HepG2 (cell line): ENCODE data around the gene RREB1. TPM values are rescaled to one million over a fixed set of nuclear protein-coding genes. Genes with fewer than 3 reads are reported as not detected.

ENCODE experiments used
- AGO2 ChIP-seq: fragments of 200-400 bp; formaldehyde crosslinking; optimal IDR thresholded peaks from 2 replicates; pipeline ENCODE3; 2017; ENCODE audit warnings: mild to moderate bottlenecking, low read depth, low read length, moderate library complexity
- CEBPB ChIP-seq: IDR thresholded peaks from 2 replicates; pipeline ENCODE4 v1.6.1; 2011; ENCODE audit warnings: low read depth, low read length, improper control_type of control experiment, borderline replicate concordance
- EP300 ChIP-seq, 3 experiments: sonication (generic) in 1 of 3; formaldehyde crosslinking in 1 of 3; IDR thresholded peaks; 2 replicates each; pipeline versions ENCODE4 v1.5.1 to v1.6.1; 2011 to 2020; ENCODE audit warnings: low read depth in 2 of 3, low read length in 2 of 3, borderline replicate concordance in 1 of 3, improper control_type of control experiment in 1 of 3, mild to moderate bottlenecking in 1 of 3, missing genetic modification reagents in 1 of 3, moderate library complexity in 1 of 3
- KDM2A ChIP-seq: sonication (generic); formaldehyde crosslinking; IDR thresholded peaks from 2 replicates; pipeline ENCODE4 v1.4.0; 2020; ENCODE audit warnings: low read depth, missing genetic modification reagents, borderline replicate concordance
- MTA3 ChIP-seq: sonication (generic); formaldehyde crosslinking; IDR thresholded peaks from 2 replicates; pipeline ENCODE4 v1.4.0; 2020; ENCODE audit warnings: missing genetic modification reagents
- PHF8 ChIP-seq: sonication (generic); formaldehyde crosslinking; IDR thresholded peaks from 2 replicates; pipeline ENCODE4 v1.5.0; 2020; ENCODE audit warnings: missing genetic modification reagents
- POLR2AphosphoS2 ChIP-seq: IDR thresholded peaks from 2 replicates; pipeline ENCODE4 v1.6.1; 2011; ENCODE audit warnings: low read depth, low read length, improper control_type of control experiment
- SMAD1 ChIP-seq: sonication (generic); formaldehyde crosslinking; IDR thresholded peaks from 2 replicates; pipeline ENCODE4 v1.4.0; 2020; ENCODE audit warnings: missing genetic modification reagents, low read depth, mild to moderate bottlenecking, borderline replicate concordance
- ZBTB1 ChIP-seq: sonication (generic); formaldehyde crosslinking; IDR thresholded peaks from 2 replicates; pipeline ENCODE4 v1.4.0; 2020; ENCODE audit warnings: missing genetic modification reagents, borderline replicate concordance
- ZFP1 ChIP-seq: IDR thresholded peaks from 2 replicates; pipeline ENCODE4 v1.6.1; 2016
- ZFP36L2 ChIP-seq: sonication (generic); formaldehyde crosslinking; IDR thresholded peaks from 2 replicates; pipeline ENCODE4 v1.4.0; 2020; ENCODE audit warnings: missing genetic modification reagents
- ZKSCAN5 ChIP-seq: sonication (generic); formaldehyde crosslinking; IDR thresholded peaks from 2 replicates; pipeline ENCODE4 v1.5.1; 2020; ENCODE audit warnings: mild to moderate bottlenecking, missing genetic modification reagents
- ZNF138 ChIP-seq: sonication (generic); formaldehyde crosslinking; IDR thresholded peaks from 2 replicates; pipeline ENCODE4 v1.5.0; 2020; ENCODE audit warnings: mild to moderate bottlenecking, low read depth, missing genetic modification reagents
- ZNF20 ChIP-seq: sonication (generic); formaldehyde crosslinking; IDR thresholded peaks from 2 replicates; pipeline ENCODE4 v1.4.0; 2020; ENCODE audit warnings: mild to moderate bottlenecking, moderate library complexity, missing genetic modification reagents
- ZNF260 ChIP-seq: sonication (generic); formaldehyde crosslinking; IDR thresholded peaks from 2 replicates; pipeline ENCODE4 v1.4.0; 2020; ENCODE audit warnings: missing genetic modification reagents, low read depth, mild to moderate bottlenecking, borderline replicate concordance
- ZNF335 ChIP-seq: sonication (generic); formaldehyde crosslinking; IDR thresholded peaks from 2 replicates; pipeline ENCODE4 v1.4.0; 2020; ENCODE audit warnings: missing genetic modification reagents
- ZNF441 ChIP-seq: sonication (generic); formaldehyde crosslinking; IDR thresholded peaks from 2 replicates; pipeline ENCODE4 v1.7.0; 2021; ENCODE audit warnings: missing genetic modification reagents, borderline replicate concordance
- ZNF772 ChIP-seq: sonication (generic); formaldehyde crosslinking; IDR thresholded peaks from 2 replicates; pipeline ENCODE4 v1.5.0; 2020; ENCODE audit warnings: mild to moderate bottlenecking, missing genetic modification reagents
- ZNF781 ChIP-seq: sonication (generic); formaldehyde crosslinking; IDR thresholded peaks from 2 replicates; pipeline ENCODE4 v1.5.1; 2020; ENCODE audit warnings: borderline replicate concordance, mild to moderate bottlenecking, missing genetic modification reagents; ENCODE audit errors: not compliant biosample characterization
- polyA plus RNA-seq, 8 experiments: library from polyadenylated mRNA; depleted of rRNA in 3 of 8; stranded (reverse) in 7 of 8; unstranded in 1 of 8; fragments of >200 nt; fragmentation: Illumina TruSeq in 4 of 8; extraction: Trizol in 4 of 8; gene quantifications; 2 replicates each; pipeline versions ENCODE4 v1.2.1 to v1.2.3, GENCODE V29; 2011 to 2016; ENCODE audit warnings: low read depth in 4 of 8, missing spikeins in 1 of 8, mixed read lengths in 1 of 8; ENCODE audit not compliant: insufficient read depth in 1 of 8
- total RNA-seq, 5 experiments: library from RNA; depleted of rRNA; stranded (reverse); fragments of >200 nt; fragmentation: Illumina TruSeq; extraction: Trizol; gene quantifications; 2 replicates each; pipeline ENCODE4 v1.2.3, GENCODE V29; 2016; ENCODE audit warnings: low read depth in 1 of 5
- TF ChIP-seq, protein P1 (sequence below): sonication (generic); formaldehyde crosslinking; IDR thresholded peaks from 2 replicates; pipeline ENCODE4 v1.5.0; 2020; ENCODE audit warnings: mild to moderate bottlenecking, missing genetic modification reagents, borderline replicate concordance
- TF ChIP-seq, protein P2 (sequence below): fragments of 450-650 bp; IDR thresholded peaks from 2 replicates; pipeline ENCODE4 v1.6.1; 2017
- TF ChIP-seq, protein P3 (sequence below): sonication (generic); formaldehyde crosslinking; IDR thresholded peaks from 2 replicates; pipeline ENCODE4 v1.5.1; 2020; ENCODE audit warnings: missing genetic modification reagents, mild to moderate bottlenecking, borderline replicate concordance
- TF ChIP-seq, protein P4 (sequence below): sonication (generic); formaldehyde crosslinking; IDR thresholded peaks from 2 replicates; pipeline ENCODE4 v1.8.0; 2022; ENCODE audit warnings: low read depth, missing genetic modification reagents

Gene RREB1
- total and polyA plus RNA-seq, 2 of the 13 experiments (the other 11 are each of a cell fraction or from before 2014, with no cell fraction given), result 6.1 to 23.2 TPM

DNA sequence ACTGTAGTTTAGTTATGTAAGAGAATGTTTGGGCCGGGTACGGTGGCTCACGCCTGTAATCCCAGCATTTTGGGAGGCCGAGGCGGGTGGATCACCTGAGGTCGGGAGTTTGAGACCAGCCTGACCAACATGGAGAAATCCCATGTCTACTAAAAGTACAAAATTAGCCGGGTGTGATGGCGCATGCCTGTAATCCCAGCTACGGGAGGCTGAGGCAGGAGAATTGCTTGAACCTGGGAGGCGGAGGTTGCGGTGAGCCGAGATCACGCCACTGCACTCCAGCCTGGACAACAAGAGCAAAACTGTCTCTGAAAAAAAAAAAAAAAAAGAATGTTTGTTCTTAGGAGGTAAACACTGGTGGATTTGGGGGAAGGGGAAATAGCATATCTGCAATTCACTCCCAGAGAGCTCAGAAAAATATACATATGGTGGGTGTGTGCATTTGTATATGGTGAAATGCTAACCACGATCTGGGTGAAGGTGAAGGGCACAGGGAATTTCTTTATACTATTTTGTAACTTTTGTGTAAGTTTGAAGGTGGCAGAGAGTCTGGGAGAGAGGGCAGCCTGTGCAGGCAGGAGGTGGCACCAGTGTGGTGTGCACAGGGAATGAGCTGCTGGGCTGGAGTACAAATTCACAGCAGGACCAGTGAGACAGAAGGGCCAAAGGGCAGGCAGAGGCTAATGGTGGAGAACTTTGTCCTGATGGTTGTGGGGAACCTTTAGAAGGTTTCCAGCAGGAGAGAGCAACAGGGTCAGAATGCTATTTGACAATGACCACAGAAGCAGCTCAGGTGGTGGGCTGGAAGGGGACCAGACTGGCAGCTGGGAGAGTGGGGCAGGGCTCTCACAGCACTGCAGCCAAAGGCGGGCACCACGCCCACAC, 162.8 kb downstream of the RREB1 start (continued):
- TF ChIP-seq, protein P1, sequence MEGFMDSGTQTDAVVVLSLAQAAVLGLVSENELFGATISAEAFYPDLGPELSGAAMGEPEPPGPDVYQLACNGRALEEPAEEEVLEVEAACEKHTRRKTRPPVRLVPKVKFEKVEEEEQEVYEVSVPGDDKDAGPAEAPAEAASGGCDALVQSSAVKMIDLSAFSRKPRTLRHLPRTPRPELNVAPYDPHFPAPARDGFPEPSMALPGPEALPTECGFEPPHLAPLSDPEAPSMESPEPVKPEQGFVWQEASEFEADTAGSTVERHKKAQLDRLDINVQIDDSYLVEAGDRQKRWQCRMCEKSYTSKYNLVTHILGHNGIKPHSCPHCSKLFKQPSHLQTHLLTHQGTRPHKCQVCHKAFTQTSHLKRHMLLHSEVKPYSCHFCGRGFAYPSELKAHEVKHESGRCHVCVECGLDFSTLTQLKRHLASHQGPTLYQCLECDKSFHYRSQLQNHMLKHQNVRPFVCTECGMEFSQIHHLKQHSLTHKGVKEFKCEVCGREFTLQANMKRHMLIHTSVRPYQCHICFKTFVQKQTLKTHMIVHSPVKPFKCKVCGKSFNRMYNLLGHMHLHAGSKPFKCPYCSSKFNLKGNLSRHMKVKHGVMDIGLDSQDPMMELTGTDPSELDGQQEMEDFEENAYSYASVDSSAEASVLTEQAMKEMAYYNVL (CRISPR knock-in tag), result peak; percentile 40; the same call in 1 of the 2 replicates
- TF ChIP-seq ZNF441 (CRISPR knock-in tag) (peak; percentile 55; the same call in 1 of the 2 replicates), ZNF260 (CRISPR knock-in tag) (no peak), MTA3 (CRISPR knock-in tag) (no peak), ZNF335 (CRISPR knock-in tag) (no peak), EP300 (IDR thresholded peaks at IDR 0.05; ENCODE audit: low read depth in 2 of 2, low read length in 2 of 2) (no peak), EP300 (CRISPR knock-in tag; IDR thresholded peaks at IDR 0.05; ENCODE audit: borderline replicate concordance) (no peak), ZFP1 (CRISPR knock-in tag) (no peak), KDM2A (CRISPR knock-in tag) (peak; percentile 54; the same call in 1 of the 2 replicates), ZNF20 (CRISPR knock-in tag) (no peak), POLR2AphosphoS2 (no peak), ZKSCAN5 (CRISPR knock-in tag) (no peak), AGO2 (no peak), ZBTB1 (CRISPR knock-in tag) (no peak), ZNF772 (no peak), ZFP36L2 (CRISPR knock-in tag) (no peak), ZNF781 (CRISPR knock-in tag) (no peak), PHF8 (no peak), SMAD1 (CRISPR knock-in tag) (no peak), CEBPB (no peak), ZNF138 (CRISPR knock-in tag) (no peak; the same call in 1 of the 2 replicates)
- TF ChIP-seq, protein P2, sequence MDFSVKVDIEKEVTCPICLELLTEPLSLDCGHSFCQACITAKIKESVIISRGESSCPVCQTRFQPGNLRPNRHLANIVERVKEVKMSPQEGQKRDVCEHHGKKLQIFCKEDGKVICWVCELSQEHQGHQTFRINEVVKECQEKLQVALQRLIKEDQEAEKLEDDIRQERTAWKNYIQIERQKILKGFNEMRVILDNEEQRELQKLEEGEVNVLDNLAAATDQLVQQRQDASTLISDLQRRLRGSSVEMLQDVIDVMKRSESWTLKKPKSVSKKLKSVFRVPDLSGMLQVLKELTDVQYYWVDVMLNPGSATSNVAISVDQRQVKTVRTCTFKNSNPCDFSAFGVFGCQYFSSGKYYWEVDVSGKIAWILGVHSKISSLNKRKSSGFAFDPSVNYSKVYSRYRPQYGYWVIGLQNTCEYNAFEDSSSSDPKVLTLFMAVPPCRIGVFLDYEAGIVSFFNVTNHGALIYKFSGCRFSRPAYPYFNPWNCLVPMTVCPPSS, result no peak
- TF ChIP-seq, protein P3, sequence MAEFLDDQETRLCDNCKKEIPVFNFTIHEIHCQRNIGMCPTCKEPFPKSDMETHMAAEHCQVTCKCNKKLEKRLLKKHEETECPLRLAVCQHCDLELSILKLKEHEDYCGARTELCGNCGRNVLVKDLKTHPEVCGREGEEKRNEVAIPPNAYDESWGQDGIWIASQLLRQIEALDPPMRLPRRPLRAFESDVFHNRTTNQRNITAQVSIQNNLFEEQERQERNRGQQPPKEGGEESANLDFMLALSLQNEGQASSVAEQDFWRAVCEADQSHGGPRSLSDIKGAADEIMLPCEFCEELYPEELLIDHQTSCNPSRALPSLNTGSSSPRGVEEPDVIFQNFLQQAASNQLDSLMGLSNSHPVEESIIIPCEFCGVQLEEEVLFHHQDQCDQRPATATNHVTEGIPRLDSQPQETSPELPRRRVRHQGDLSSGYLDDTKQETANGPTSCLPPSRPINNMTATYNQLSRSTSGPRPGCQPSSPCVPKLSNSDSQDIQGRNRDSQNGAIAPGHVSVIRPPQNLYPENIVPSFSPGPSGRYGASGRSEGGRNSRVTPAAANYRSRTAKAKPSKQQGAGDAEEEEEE (CRISPR knock-in tag), result no peak
- TF ChIP-seq, protein P4, sequence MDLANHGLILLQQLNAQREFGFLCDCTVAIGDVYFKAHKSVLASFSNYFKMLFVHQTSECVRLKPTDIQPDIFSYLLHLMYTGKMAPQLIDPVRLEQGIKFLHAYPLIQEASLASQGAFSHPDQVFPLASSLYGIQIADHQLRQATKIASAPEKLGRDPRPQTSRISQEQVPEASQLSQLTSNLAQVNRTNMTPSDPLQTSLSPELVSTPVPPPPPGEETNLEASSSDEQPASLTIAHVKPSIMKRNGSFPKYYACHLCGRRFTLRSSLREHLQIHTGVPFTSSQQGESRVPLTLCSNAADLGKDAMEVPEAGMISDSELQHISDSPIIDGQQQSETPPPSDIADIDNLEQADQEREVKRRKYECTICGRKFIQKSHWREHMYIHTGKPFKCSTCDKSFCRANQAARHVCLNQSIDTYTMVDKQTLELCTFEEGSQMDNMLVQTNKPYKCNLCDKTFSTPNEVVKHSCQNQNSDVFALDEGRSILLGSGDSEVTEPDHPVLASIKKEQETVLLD (CRISPR knock-in tag), result no peak
